AG09319 (cell line): ENCODE data around the gene DYDC2.

ENCODE experiments used
- DNase-seq: peaks from one replicate; pipeline ENCODE4 v3.0.0-alpha.2; 2010; ENCODE audit warnings: low read depth; ENCODE audit errors: extremely low read depth
- TF ChIP-seq, protein P1 (sequence below): IDR thresholded peaks from 2 replicates; pipeline ENCODE4 v1.5.1; 2011; ENCODE audit warnings: low read depth, mild to moderate bottlenecking, inconsistent platforms, low read length, moderate library complexity

DYDC2 gene

DNA sequence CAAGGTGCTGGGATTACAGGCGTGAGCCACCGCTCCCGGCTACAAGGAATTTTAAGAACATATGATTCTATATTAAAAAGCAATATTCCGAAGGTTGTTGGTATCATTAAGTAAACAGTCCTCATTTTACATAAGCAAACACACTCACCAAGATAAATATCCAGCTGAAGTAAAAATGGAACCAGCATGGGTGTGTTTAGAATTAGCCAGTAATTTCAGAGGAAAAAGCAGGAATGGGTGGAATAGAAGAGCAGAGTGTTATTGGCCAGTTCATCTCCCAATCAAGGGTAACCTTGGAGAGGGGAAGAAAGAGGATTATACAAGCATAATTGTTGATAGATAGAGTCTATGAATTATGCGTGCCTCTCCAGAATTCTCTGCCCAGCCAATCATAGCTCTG is 35.4 kb upstream of the DYDC2 start:
- TF ChIP-seq, protein P1, sequence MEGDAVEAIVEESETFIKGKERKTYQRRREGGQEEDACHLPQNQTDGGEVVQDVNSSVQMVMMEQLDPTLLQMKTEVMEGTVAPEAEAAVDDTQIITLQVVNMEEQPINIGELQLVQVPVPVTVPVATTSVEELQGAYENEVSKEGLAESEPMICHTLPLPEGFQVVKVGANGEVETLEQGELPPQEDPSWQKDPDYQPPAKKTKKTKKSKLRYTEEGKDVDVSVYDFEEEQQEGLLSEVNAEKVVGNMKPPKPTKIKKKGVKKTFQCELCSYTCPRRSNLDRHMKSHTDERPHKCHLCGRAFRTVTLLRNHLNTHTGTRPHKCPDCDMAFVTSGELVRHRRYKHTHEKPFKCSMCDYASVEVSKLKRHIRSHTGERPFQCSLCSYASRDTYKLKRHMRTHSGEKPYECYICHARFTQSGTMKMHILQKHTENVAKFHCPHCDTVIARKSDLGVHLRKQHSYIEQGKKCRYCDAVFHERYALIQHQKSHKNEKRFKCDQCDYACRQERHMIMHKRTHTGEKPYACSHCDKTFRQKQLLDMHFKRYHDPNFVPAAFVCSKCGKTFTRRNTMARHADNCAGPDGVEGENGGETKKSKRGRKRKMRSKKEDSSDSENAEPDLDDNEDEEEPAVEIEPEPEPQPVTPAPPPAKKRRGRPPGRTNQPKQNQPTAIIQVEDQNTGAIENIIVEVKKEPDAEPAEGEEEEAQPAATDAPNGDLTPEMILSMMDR: no peak

GRCh38 chr10:80322158-80322557 is 34.4 kb upstream of the DYDC2 start:
- DNase-seq: no peak
- TF ChIP-seq, protein P1: no peak

More for the DNA sequence above, 35.4 kb upstream of the DYDC2 start:
- DNase-seq: no peak

GRCh38 chr10:80322711-80323110 is 33.9 kb upstream of the DYDC2 start:
- TF ChIP-seq, protein P1: no peak
- DNase-seq: no peak

GRCh38 chr10:80323311-80323710 is 33.3 kb upstream of the DYDC2 start:
- DNase-seq: no peak
- TF ChIP-seq, protein P1: no peak

DNA sequence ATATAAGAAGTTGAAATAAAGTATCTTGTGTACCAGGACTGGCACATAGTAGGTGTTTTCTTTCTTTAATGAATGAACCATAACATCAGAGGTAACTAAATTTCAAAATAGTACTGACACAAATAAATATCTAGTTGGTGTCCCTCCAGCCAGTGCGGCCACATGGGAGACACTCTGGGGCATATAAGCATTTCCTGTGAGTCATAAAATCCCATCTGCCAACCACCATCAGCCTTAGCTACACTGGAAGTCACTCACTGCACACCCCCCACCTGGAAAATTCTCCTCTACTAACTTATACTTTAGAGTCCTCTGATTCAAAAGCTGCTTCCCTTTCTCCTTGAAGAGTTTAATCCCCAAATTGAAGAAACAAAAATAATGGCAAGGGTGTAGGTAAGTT is 32.5 kb upstream of the DYDC2 start:
- no peak for DNase-seq
- TF ChIP-seq, protein P1: no peak

DNA sequence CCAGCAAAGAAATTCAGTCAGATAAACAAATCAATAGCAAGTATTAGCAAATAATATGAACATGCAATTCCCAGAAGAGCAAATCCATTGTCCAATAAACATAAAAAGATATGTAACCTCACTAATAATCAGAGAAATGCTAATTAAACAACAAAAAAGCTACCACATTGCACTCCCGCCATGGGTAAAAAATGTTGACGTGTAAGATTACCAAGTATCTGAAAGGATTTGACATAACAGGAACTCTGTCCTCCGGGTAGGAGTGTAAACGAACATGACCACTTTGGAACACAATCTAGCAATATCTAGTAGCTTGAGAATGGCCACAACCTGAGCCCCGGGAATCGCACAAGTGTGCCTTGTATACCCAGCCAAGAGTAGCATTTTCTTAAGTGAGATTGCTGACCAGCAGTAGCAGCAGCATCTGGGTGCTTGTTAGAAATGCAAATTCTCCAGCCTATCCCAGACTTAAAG is 31.7 kb upstream of the DYDC2 start:
- TF ChIP-seq, protein P1: no peak
- no peak for DNase-seq

GRCh38 chr10:80333983-80334382 is 22.6 kb upstream of the DYDC2 start:
- TF ChIP-seq, protein P1: no peak

More at GRCh38 chr10:80333983-80334382, 22.6 kb upstream of the DYDC2 start:
- no peak for DNase-seq
